Suprapubic skin (tissue), 4 donors: ENCODE measurements around the gene SPATA6.

ENCODE experiments used
- CTCF ChIP-seq, 2 donors: fragments of 200-600 bp in 1 of 2; fragments of 450-650 bp in 1 of 2; sonication (generic) in 1 of 2; IDR thresholded peaks; one replicate each; pipeline ENCODE4 v1.5.1; 2016 to 2019; ENCODE audit warnings: antibody characterized with exemption in 2 of 2, mild to moderate bottlenecking in 1 of 2, moderate library complexity in 1 of 2
- EP300 ChIP-seq: sonication (generic); formaldehyde crosslinking; IDR thresholded peaks from one replicate; pipeline ENCODE4 v1.6.1; 2017; ENCODE audit warnings: antibody characterized with exemption
- POLR2A ChIP-seq, 2 donors: fragments of 450-650 bp; IDR thresholded peaks; one replicate each; pipeline ENCODE4 v1.6.1; 2017; ENCODE audit warnings: antibody characterized with exemption in 2 of 2, mild to moderate bottlenecking in 2 of 2, moderate library complexity in 2 of 2
- POLR2AphosphoS5 ChIP-seq, 3 donors: sonication (generic); formaldehyde crosslinking; IDR thresholded peaks; one replicate each; pipeline ENCODE4 v1.6.1; 2017; ENCODE audit warnings: antibody characterized with exemption in 3 of 3

- TF ChIP-seq CTCF (IDR thresholded peaks at IDR 0.05) (no peak), POLR2AphosphoS5 (IDR thresholded peaks at IDR 0.05) (no peak), POLR2A (IDR thresholded peaks at IDR 0.05) (no peak), EP300 (no peak)
Observed at GRCh38 chr1:48500541-48501450, 28.8 kb upstream of the SPATA6 start.
